HFF-Myc (cell line): ENCODE results near the gene NDRG2.
"Not testable (repeated sequence)": the region's sequence is repeated elsewhere in the genome, so short reads cannot be mapped to it uniquely, and the experiment has no call there.

ENCODE experiments used
- DNase-seq: peaks from one replicate; pipeline ENCODE4 v3.0.0-alpha.2; 2011; ENCODE audit warnings: low read depth; ENCODE audit errors: extremely low read depth
- H3K4me3 ChIP-seq: replicated peaks from 2 replicates; pipeline ENCODE4 v1.5.1; 2011; ENCODE audit warnings: low read depth, mild to moderate bottlenecking, control low read depth, low read length
- CTCF ChIP-seq: IDR thresholded peaks from 2 replicates; pipeline ENCODE4 v1.5.1; 2012; ENCODE audit warnings: mild to moderate bottlenecking, low read depth, low read length, control low read depth; ENCODE audit errors: missing control alignments

Gene NDRG2

DNA sequence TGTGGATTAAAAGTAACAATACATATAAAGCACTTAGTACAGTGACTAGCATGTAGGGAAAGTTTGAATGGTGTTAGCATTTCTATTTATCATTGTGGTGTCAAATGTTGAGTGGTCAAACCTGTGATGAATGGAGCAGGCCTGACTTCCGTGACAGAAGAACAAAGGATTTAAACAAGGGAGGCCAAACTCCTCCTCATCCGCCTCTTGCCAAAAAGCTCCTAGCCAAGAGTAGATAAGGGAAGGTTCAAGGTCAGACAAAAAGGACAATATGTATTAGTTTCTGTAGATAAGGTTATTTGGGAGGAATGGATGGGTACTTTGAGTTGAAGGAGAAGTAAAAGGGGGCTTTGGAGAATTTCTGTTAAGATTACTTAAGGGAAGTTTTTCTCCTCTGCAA lies 23.8 kb upstream of the NDRG2 start:
- no peak for TF ChIP-seq CTCF
- no peak for DNase-seq
- H3K4me3 ChIP-seq, result no peak overlapping the region

- DNase-seq, result no peak
- TF ChIP-seq CTCF, result no peak
- no peak overlapping the region for H3K4me3 ChIP-seq
Observed at GRCh38 chr14:21047378-21047781, 22.5 kb upstream of the NDRG2 start.

DNA sequence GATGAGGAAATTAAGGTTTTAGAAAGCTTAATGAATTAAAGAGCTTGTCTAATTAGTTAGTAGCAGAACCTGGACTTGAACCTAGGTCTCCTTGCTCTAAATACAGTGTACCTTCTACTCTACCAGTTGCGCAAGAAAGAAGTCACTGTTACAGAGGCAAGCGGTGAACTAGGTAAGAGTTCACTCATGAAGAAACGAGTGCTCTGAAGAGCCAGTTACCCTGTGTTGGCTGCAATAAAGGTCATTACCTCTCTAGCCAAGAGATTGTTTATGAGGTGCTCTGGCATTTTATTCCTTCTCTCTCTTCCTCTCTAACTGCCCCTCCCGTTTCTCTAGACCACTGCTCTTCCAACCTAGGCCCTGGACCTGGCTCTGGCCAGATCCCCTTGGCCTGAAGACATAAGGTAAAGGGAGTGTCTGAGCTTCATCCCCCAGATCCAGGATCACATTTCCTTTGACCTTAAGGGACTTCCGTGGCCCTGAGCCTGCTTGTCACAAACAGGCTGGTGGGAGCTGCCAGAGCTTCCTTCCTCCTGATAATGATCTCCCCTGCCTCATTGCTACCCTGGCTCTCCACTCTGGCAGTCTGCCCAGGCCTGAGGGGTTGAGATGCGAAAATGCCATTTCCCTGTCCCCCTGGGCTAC lies 19.2 kb upstream of the NDRG2 start:
- H3K4me3 ChIP-seq, result no peak overlapping the region
- DNase-seq, result no peak
- TF ChIP-seq CTCF, result no peak

DNA sequence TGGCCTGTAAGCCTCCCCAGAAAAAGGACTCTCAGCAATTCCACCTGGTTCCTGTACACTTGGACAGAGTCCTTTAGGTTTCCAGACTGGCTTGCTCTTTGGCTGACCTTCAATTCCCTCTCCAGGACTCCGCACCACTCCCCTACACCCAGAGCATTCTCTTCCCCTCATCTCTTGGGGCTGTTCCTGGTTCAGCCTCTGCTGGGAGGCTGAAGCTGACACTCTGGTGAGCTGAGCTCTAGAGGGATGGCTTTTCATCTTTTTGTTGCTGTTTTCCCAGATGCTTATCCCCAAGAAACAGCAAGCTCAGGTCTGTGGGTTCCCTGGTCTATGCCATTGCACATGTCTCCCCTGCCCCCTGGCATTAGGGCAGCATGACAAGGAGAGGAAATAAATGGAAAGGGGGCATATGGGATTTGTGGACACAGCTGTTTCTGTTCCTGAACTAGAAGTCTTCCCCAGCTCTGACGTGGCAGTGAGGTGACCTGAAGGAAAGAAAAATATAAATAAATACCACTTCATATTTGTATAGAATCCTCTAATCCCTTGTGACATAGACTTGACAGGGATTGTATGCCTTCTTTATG lies 18.6 kb upstream of the NDRG2 start:
- no peak for DNase-seq
- H3K4me3 ChIP-seq, result no peak overlapping the region
- TF ChIP-seq CTCF, result no peak

- no peak for DNase-seq
- no peak for TF ChIP-seq CTCF
- H3K4me3 ChIP-seq, result no peak overlapping the region
Observed at GRCh38 chr14:21042918-21043317, 18.1 kb upstream of the NDRG2 start.

GRCh38 chr14:21041676-21042433 lies 17.0 kb upstream of the NDRG2 start, which contains the start of gene RNASE7:
TSS of gene RNASE7 (plus strand) at chr14:21042362. CDS start at chr14:21042993, 631 bp downstream.
- no peak within 1 kb of the TSS for H3K4me3 ChIP-seq
- TF ChIP-seq CTCF, result no peak
- DNase-seq, result no peak

- not testable (repeated sequence) for DNase-seq
Observed at GRCh38 chr14:21040941-21041340, 16.1 kb upstream of the NDRG2 start.

More at GRCh38 chr14:21040941-21041340, 16.1 kb upstream of the NDRG2 start:
- H3K4me3 ChIP-seq, result not testable (repeated sequence)
